Esophagus muscularis mucosa (tissue), 4 donors: ENCODE measurements around the gene CILP2. TPM values are rescaled to one million over a fixed set of nuclear protein-coding genes. Genes with fewer than 3 reads are reported as not detected.

Experiments used
- DNase-seq: peaks from one replicate; pipeline ENCODE4 v3.0.0-alpha.2; 2017; ENCODE audit errors: extremely low spot score
- H3K27ac ChIP-seq, 4 donors: fragments of 200-600 bp; sonication (generic); replicated peaks in 1 of 4; 1 replicate in 3 of 4; 2 replicates in 1 of 4; pipeline ENCODE4 v1.5.1; 2016 to 2019; ENCODE audit warnings: mild to moderate bottlenecking in 1 of 4
- H3K27me3 ChIP-seq, 4 donors: fragments of 200-600 bp; sonication (generic); one replicate each; pipeline versions ENCODE4 v1.5.1 to v1.6.0; 2016 to 2019
- H3K36me3 ChIP-seq, 4 donors: fragments of 200-600 bp; sonication (generic); one replicate each; pipeline ENCODE4 v1.5.1; 2016 to 2019
- H3K4me1 ChIP-seq, 4 donors: fragments of 200-600 bp; sonication (generic); one replicate each; pipeline ENCODE4 v1.5.1; 2016 to 2019
- H3K4me3 ChIP-seq, 4 donors: fragments of 200-600 bp; sonication (generic); 1 replicate in 2 of 4; 2 replicates in 2 of 4; pipeline ENCODE4 v1.5.1; 2016 to 2019; ENCODE audit warnings: mild to moderate bottlenecking in 4 of 4, moderate library complexity in 1 of 4
- H3K9me3 ChIP-seq, 4 donors: fragments of 200-600 bp; sonication (generic); 1 replicate in 3 of 4; 2 replicates in 1 of 4; pipeline ENCODE4 v1.5.1; 2016 to 2019
- EP300 ChIP-seq: sonication (generic); formaldehyde crosslinking; IDR thresholded peaks from one replicate; pipeline ENCODE4 v1.6.1; 2017; ENCODE audit warnings: antibody characterized with exemption
- POLR2A ChIP-seq: fragments of 450-650 bp; IDR thresholded peaks from one replicate; pipeline ENCODE4 v1.6.1; 2017; ENCODE audit warnings: antibody characterized with exemption, moderate library complexity, mild to moderate bottlenecking, low read depth
- POLR2AphosphoS5 ChIP-seq, 2 donors: sonication (generic); formaldehyde crosslinking; IDR thresholded peaks; one replicate each; pipeline ENCODE4 v1.6.1; 2017; ENCODE audit warnings: antibody characterized with exemption in 2 of 2
- WGBS: methylation state at CpG from one replicate; pipeline ENCODE4 v1.1.5; 2018; 5-methylcytosine and 5-hydroxymethylcytosine counted together
- intact Hi-C: fragments of 100-400 bp; cut with DNase I; formaldehyde crosslinking; loops from one replicate; pipeline ENCODE4 v1.15.1; 2023
- total RNA-seq, 4 donors: library from RNA; depleted of rRNA; stranded (reverse); fragments of >200 nt; gene quantifications; one replicate each; pipeline versions ENCODE4 v1.1.0 to v1.2.1, GENCODE V29; 2016
- TF ChIP-seq, protein P1 (sequence below), 3 experiments: fragments of 200-600 bp in 2 of 3; fragments of 450-650 bp in 1 of 3; sonication (generic) in 2 of 3; IDR thresholded peaks; one replicate each; pipeline ENCODE4 v1.5.1; 2017 to 2019; ENCODE audit warnings: antibody characterized with exemption in 3 of 3, mild to moderate bottlenecking in 2 of 3, moderate library complexity in 1 of 3

Gene CILP2
- total RNA-seq, 4 donors from 2014 or later, result 0.13 to 0.52 (median 0.29) TPM

DNA sequence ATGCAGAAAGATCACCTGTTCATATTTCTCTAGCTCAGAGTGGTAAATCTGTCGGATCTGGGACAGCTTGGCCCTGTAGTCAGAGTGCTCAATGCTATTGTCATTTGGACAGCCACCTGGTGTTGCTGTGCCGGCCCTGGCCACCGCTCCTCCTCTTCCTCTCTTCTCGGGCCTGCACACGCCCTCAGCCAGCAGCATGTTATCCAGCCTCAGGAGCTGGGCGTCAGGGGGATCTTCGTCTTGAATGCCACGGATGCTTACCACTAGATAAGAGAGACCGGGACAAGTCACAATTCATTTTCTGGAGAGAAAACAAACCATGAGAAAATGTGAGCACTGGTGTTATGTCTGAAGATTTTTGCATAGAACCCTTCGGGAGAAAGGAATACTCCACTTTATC, 32.5 kb downstream of the CILP2 start:
- H3K27me3 ChIP-seq, result no peaks in the 10 kb centered on the region
- no peaks in the 10 kb centered on the region for H3K36me3 ChIP-seq
- H3K4me1 ChIP-seq, result no peaks in the 10 kb centered on the region
- DNase-seq, result no peak
- no peak overlapping the region for H3K4me3 ChIP-seq
- intact Hi-C loops, result no loop called here
- TF ChIP-seq, protein P1, sequence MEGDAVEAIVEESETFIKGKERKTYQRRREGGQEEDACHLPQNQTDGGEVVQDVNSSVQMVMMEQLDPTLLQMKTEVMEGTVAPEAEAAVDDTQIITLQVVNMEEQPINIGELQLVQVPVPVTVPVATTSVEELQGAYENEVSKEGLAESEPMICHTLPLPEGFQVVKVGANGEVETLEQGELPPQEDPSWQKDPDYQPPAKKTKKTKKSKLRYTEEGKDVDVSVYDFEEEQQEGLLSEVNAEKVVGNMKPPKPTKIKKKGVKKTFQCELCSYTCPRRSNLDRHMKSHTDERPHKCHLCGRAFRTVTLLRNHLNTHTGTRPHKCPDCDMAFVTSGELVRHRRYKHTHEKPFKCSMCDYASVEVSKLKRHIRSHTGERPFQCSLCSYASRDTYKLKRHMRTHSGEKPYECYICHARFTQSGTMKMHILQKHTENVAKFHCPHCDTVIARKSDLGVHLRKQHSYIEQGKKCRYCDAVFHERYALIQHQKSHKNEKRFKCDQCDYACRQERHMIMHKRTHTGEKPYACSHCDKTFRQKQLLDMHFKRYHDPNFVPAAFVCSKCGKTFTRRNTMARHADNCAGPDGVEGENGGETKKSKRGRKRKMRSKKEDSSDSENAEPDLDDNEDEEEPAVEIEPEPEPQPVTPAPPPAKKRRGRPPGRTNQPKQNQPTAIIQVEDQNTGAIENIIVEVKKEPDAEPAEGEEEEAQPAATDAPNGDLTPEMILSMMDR (IDR thresholded peaks at IDR 0.05), result no peak
- TF ChIP-seq POLR2AphosphoS5 (IDR thresholded peaks at IDR 0.05) (no peak), EP300 (no peak), POLR2A (no peak)
- 87% methylated on average over 6 of the region's 10 CpGs for WGBS
- no peak overlapping the region for H3K27ac ChIP-seq
- no peaks in the 10 kb centered on the region for H3K9me3 ChIP-seq

DNA sequence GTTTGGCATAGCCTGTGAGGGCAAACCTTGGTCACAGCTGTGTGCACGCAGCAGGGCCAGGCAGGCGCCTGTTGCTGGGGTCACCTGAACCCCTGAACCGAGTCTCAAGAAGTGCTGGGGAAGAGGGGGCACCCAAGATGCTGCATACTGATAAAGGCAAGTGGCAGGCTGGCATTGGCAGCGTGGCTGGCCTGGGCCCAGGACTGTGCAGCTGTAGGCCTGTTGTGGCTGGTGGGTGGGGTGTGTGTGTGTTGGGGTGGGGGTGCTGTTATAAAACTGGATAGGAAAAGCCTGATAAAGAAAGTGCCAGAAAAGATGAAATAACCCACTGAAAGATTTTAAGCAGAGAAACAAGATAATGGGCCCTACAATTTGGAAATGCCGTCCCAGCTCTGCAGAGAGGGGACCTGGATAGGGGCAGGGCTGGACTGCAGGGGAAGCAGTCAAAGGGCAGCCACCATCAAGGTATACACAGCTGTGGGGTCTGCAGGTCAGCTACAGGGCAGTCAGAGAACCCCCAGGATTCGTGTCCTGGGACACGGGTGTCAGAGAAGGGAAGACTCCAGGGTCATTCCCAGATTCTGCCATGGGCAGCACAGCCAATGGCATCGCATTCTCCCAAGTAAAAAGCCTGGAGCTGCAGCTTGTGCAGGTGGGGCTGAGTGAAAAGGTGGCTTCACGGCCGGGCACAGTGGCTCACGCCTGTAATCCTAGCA, 33.2 kb downstream of the CILP2 start:
- no peaks in the 10 kb centered on the region for H3K9me3 ChIP-seq
- H3K27me3 ChIP-seq, result no peaks in the 10 kb centered on the region
- no peaks in the 10 kb centered on the region for H3K36me3 ChIP-seq
- no peak for TF ChIP-seq POLR2AphosphoS5 (IDR thresholded peaks at IDR 0.05)
- TF ChIP-seq, protein P1 (IDR thresholded peaks at IDR 0.05), result no peak
- TF ChIP-seq EP300, result no peak
- TF ChIP-seq POLR2A, result no peak
- H3K4me3 ChIP-seq, result no peak overlapping the region
- H3K27ac ChIP-seq, result no peak overlapping the region
- no peak for DNase-seq
- intact Hi-C loops, result no loop called here
- 92% methylated on average over 10 of the region's 11 CpGs for WGBS
- H3K4me1 ChIP-seq, result no peaks in the 10 kb centered on the region

DNA sequence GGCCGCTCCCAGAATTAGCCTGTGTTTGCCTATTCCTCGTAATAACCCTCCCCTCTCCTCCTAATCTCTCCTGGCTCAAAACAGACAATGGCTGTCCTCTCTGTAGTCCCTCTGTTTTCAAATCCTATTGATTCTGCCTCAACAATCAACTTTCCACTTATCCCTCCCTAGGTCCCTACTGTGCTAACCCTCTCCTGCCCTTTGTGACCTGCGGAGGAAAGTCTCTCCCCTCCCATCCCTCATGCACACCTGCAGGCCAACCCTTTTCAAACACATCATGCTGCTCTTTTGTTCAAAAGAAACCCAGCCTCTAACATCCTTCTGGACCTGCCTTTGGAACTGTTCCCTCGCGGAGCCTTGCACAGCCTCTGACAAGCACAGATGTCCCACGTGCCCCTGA, 37.3 kb downstream of the CILP2 start:
- Histone ChIP-seq H3K4me1 (no peaks in the 10 kb centered on the region), H3K36me3 (no peaks in the 10 kb centered on the region), H3K27ac (no peak overlapping the region), H3K9me3 (no peaks in the 10 kb centered on the region), H3K27me3 (no peaks in the 10 kb centered on the region), H3K4me3 (no peak overlapping the region)
- 86% methylated on average over 6 of the region's 6 CpGs for WGBS
- TF ChIP-seq POLR2A, result no peak
- no peak for TF ChIP-seq EP300
- TF ChIP-seq POLR2AphosphoS5 (IDR thresholded peaks at IDR 0.05), result no peak
- TF ChIP-seq, protein P1 (IDR thresholded peaks at IDR 0.05), result no peak
- intact Hi-C loops, result no loop called here
- no peak for DNase-seq

DNA sequence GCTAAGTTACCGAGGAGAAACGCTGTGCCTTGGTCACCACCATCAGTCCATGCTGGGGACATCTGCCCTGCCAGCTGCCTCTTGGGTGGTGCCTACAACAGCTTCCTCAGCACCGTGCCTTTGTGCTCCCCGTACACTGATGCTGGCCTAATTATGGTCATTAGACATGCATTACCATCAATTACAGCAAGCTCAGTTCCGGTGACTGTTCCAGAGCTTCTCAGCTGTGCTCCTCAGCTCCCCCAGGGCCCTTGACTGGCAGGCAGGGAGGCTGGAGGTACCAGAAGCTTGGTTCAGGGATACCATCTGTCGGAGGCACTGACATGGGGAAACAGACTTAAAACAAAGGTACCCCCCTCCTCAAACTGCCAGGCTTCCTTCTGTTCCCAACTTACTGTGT, 40.2 kb downstream of the CILP2 start:
- 86% methylated on average over 6 of the region's 6 CpGs for WGBS
- Histone ChIP-seq H3K27ac (no peak overlapping the region), H3K4me3 (no peak overlapping the region), H3K27me3 (peaks cover 0 to 3% (median 0%) of the 10 kb centered on the region in 4 donors), H3K36me3 (no peaks in the 10 kb centered on the region), H3K9me3 (no peaks in the 10 kb centered on the region), H3K4me1 (no peaks in the 10 kb centered on the region)
- no peak for DNase-seq
- no peak for TF ChIP-seq POLR2A
- TF ChIP-seq POLR2AphosphoS5 (IDR thresholded peaks at IDR 0.05), result no peak
- TF ChIP-seq, protein P1 (IDR thresholded peaks at IDR 0.05), result no peak
- no peak for TF ChIP-seq EP300
- intact Hi-C loops, result no loop called here
